SK-N-SH treated with all-trans-retinoic acid at 6 μM for 48 hours (cell line): ENCODE results near the gene KCNK2.

Experiments used
- CREB5 ChIP-seq: fragments of 250-450 bp; sonication (Bioruptor Pico); IDR thresholded peaks from 2 replicates; pipeline ENCODE4 v1.5.1; 2020; ENCODE audit warnings: low read depth, mild to moderate bottlenecking, moderate library complexity
- ESRRG ChIP-seq: fragments of 250-450 bp; sonication (Bioruptor Pico); IDR thresholded peaks from 2 replicates; pipeline ENCODE4 v1.6.1; 2021; ENCODE audit warnings: mild to moderate bottlenecking
- PATZ1 ChIP-seq: fragments of 250-450 bp; sonication (Bioruptor Pico); IDR thresholded peaks from 2 replicates; pipeline ENCODE4 v1.8.0; 2020; ENCODE audit warnings: mild to moderate bottlenecking, moderate library complexity, borderline replicate concordance
- POU6F1 ChIP-seq: fragments of 250-450 bp; sonication (Bioruptor Pico); IDR thresholded peaks from 2 replicates; pipeline ENCODE4 v1.8.0; 2021; ENCODE audit warnings: low read depth, mild to moderate bottlenecking, moderate library complexity, borderline replicate concordance
- RARB ChIP-seq: fragments of 250-450 bp; sonication (Bioruptor Pico); IDR thresholded peaks from 2 replicates; pipeline ENCODE4 v1.8.0; 2021; ENCODE audit warnings: mild to moderate bottlenecking, moderate library complexity
- SNAI2 ChIP-seq: fragments of 250-450 bp; sonication (Bioruptor Pico); IDR thresholded peaks from 2 replicates; pipeline ENCODE4 v1.5.0; 2020; ENCODE audit warnings: mild to moderate bottlenecking, moderate library complexity
- ZFP3 ChIP-seq: fragments of 250-450 bp; sonication (Bioruptor Pico); IDR thresholded peaks from 2 replicates; pipeline ENCODE4 v1.5.0; 2020; ENCODE audit warnings: mild to moderate bottlenecking, moderate library complexity
- ZFP30 ChIP-seq: fragments of 450-650 bp; formaldehyde crosslinking; IDR thresholded peaks from 2 replicates; pipeline ENCODE4 v1.5.0; 2022; ENCODE audit warnings: mild to moderate bottlenecking, moderate library complexity

- TF ChIP-seq ZFP30 (CRISPR knock-in tag) (no peak), POU6F1 (CRISPR knock-in tag) (no peak), PATZ1 (no peak), ZFP3 (CRISPR knock-in tag) (no peak), SNAI2 (CRISPR knock-in tag) (no peak), ESRRG (no peak), RARB (no peak), CREB5 (CRISPR knock-in tag) (no peak)
Observed at GRCh38 chr1:215083383-215083961, 935 bp downstream of the KCNK2 start.
